Measurements from ENCODE around the gene TRPM2.
"Not testable (repeated sequence)": the region's sequence is repeated elsewhere in the genome, so short reads cannot be mapped to it uniquely, and the experiment has no call there.

TRPM2 gene

GRCh38 chr21:44403106-44404020, 49.9 kb downstream of the TRPM2 start:
- Histone ChIP-seq H3K27me3 (ENCODE audit: control insufficient read depth in 2 of 2, insufficient read depth in 2 of 2, low read length in 2 of 2) (no peaks in the 10 kb centered on the region), H3K4me3 (ENCODE audit: low read length in 2 of 2) (no peak overlapping the region)

GRCh38 chr21:44404482-44404881, 51.1 kb downstream of the TRPM2 start:
- H3K4me3 ChIP-seq (ENCODE audit: low read length in 2 of 2); H3K36me3 ChIP-seq (ENCODE audit: control insufficient read depth in 2 of 2, insufficient read depth in 2 of 2, low read length in 2 of 2); H3K27me3 ChIP-seq (ENCODE audit: control insufficient read depth in 2 of 2, insufficient read depth in 2 of 2, low read length in 2 of 2): not testable (repeated sequence)

More at GRCh38 chr21:44403106-44404020, 49.9 kb downstream of the TRPM2 start:
- Histone ChIP-seq H3K9me3 (ENCODE audit: control insufficient read depth in 2 of 2, low read length in 2 of 2) (no peaks in the 10 kb centered on the region), H3K9ac (ENCODE audit: low read depth in 1 of 2, low read length in 2 of 2) (no peak overlapping the region), H3K27ac (ENCODE audit: low read depth in 2 of 2, low read length in 2 of 2) (no peak overlapping the region), H3K36me3 (ENCODE audit: control insufficient read depth in 2 of 2, insufficient read depth in 2 of 2, low read length in 2 of 2) (no peaks in the 10 kb centered on the region), H3K4me1 (ENCODE audit: control insufficient read depth in 2 of 2, insufficient read depth in 2 of 2, low read length in 2 of 2) (no peaks in the 10 kb centered on the region)

GRCh38 chr21:44405091-44405947, 51.9 kb downstream of the TRPM2 start:
- Histone ChIP-seq H3K27me3 (ENCODE audit: control insufficient read depth in 2 of 2, insufficient read depth in 2 of 2, low read length in 2 of 2) (no peaks in the 10 kb centered on the region), H3K36me3 (ENCODE audit: control insufficient read depth in 2 of 2, insufficient read depth in 2 of 2, low read length in 2 of 2) (no peaks in the 10 kb centered on the region), H3K9me3 (ENCODE audit: control insufficient read depth in 2 of 2, low read length in 2 of 2) (no peaks in the 10 kb centered on the region), H3K27ac (ENCODE audit: low read depth in 2 of 2, low read length in 2 of 2) (no peak overlapping the region), H3K4me3 (ENCODE audit: low read length in 2 of 2) (no peak overlapping the region), H3K9ac (ENCODE audit: low read depth in 1 of 2, low read length in 2 of 2) (no peak overlapping the region), H3K4me1 (ENCODE audit: control insufficient read depth in 2 of 2, insufficient read depth in 2 of 2, low read length in 2 of 2) (no peaks in the 10 kb centered on the region)

More at GRCh38 chr21:44404482-44404881, 51.1 kb downstream of the TRPM2 start:
- H3K27ac ChIP-seq (ENCODE audit: low read depth in 2 of 2, low read length in 2 of 2); H3K9ac ChIP-seq (ENCODE audit: low read depth in 1 of 2, low read length in 2 of 2); H3K4me1 ChIP-seq (ENCODE audit: control insufficient read depth in 2 of 2, insufficient read depth in 2 of 2, low read length in 2 of 2); H3K9me3 ChIP-seq (ENCODE audit: control insufficient read depth in 2 of 2, low read length in 2 of 2): not testable (repeated sequence)

- no peaks in the 10 kb centered on the region for H3K9me3 ChIP-seq (ENCODE audit: control insufficient read depth in 2 of 2, low read length in 2 of 2)
- no peak overlapping the region for H3K9ac ChIP-seq (ENCODE audit: low read depth in 1 of 2, low read length in 2 of 2)
- no peak overlapping the region for H3K27ac ChIP-seq (ENCODE audit: low read depth in 2 of 2, low read length in 2 of 2)
- no peak overlapping the region for H3K4me3 ChIP-seq (ENCODE audit: low read length in 2 of 2)
- no peaks in the 10 kb centered on the region for H3K4me1 ChIP-seq (ENCODE audit: control insufficient read depth in 2 of 2, insufficient read depth in 2 of 2, low read length in 2 of 2)
- no peaks in the 10 kb centered on the region for H3K27me3 ChIP-seq (ENCODE audit: control insufficient read depth in 2 of 2, insufficient read depth in 2 of 2, low read length in 2 of 2)
- H3K36me3 ChIP-seq (ENCODE audit: control insufficient read depth in 2 of 2, insufficient read depth in 2 of 2, low read length in 2 of 2) = no peaks in the 10 kb centered on the region
Measured at GRCh38 chr21:44405948-44406872, 52.8 kb downstream of the TRPM2 start.

- no peaks in the 10 kb centered on the region for H3K27me3 ChIP-seq (ENCODE audit: control insufficient read depth in 2 of 2, insufficient read depth in 2 of 2, low read length in 2 of 2)
- no peaks in the 10 kb centered on the region for H3K36me3 ChIP-seq (ENCODE audit: control insufficient read depth in 2 of 2, insufficient read depth in 2 of 2, low read length in 2 of 2)
- no peaks in the 10 kb centered on the region for H3K9me3 ChIP-seq (ENCODE audit: control insufficient read depth in 2 of 2, low read length in 2 of 2)
- H3K4me1 ChIP-seq (ENCODE audit: control insufficient read depth in 2 of 2, insufficient read depth in 2 of 2, low read length in 2 of 2) = no peaks in the 10 kb centered on the region
- H3K9ac ChIP-seq (ENCODE audit: low read depth in 1 of 2, low read length in 2 of 2) = no peak overlapping the region
- H3K4me3 ChIP-seq (ENCODE audit: low read length in 2 of 2) = no peak overlapping the region
- no peak overlapping the region for H3K27ac ChIP-seq (ENCODE audit: low read depth in 2 of 2, low read length in 2 of 2)
Measured at GRCh38 chr21:44406953-44407352, 53.5 kb downstream of the TRPM2 start.

GRCh38 chr21:44407493-44407892, 54.1 kb downstream of the TRPM2 start:
- H3K27ac ChIP-seq (ENCODE audit: low read depth in 2 of 2, low read length in 2 of 2) = no peak overlapping the region
- no peaks in the 10 kb centered on the region for H3K9me3 ChIP-seq (ENCODE audit: control insufficient read depth in 2 of 2, low read length in 2 of 2)
- H3K4me3 ChIP-seq (ENCODE audit: low read length in 2 of 2) = no peak overlapping the region
- H3K36me3 ChIP-seq (ENCODE audit: control insufficient read depth in 2 of 2, insufficient read depth in 2 of 2, low read length in 2 of 2) = no peaks in the 10 kb centered on the region
- no peaks in the 10 kb centered on the region for H3K4me1 ChIP-seq (ENCODE audit: control insufficient read depth in 2 of 2, insufficient read depth in 2 of 2, low read length in 2 of 2)
- H3K9ac ChIP-seq (ENCODE audit: low read depth in 1 of 2, low read length in 2 of 2) = no peak overlapping the region
- H3K27me3 ChIP-seq (ENCODE audit: control insufficient read depth in 2 of 2, insufficient read depth in 2 of 2, low read length in 2 of 2) = no peaks in the 10 kb centered on the region

- no peak overlapping the region for H3K27ac ChIP-seq (ENCODE audit: low read depth in 2 of 2, low read length in 2 of 2)
- no peaks in the 10 kb centered on the region for H3K27me3 ChIP-seq (ENCODE audit: control insufficient read depth in 2 of 2, insufficient read depth in 2 of 2, low read length in 2 of 2)
- H3K4me1 ChIP-seq (ENCODE audit: control insufficient read depth in 2 of 2, insufficient read depth in 2 of 2, low read length in 2 of 2) = no peaks in the 10 kb centered on the region
- no peaks in the 10 kb centered on the region for H3K36me3 ChIP-seq (ENCODE audit: control insufficient read depth in 2 of 2, insufficient read depth in 2 of 2, low read length in 2 of 2)
- no peaks in the 10 kb centered on the region for H3K9me3 ChIP-seq (ENCODE audit: control insufficient read depth in 2 of 2, low read length in 2 of 2)
- no peak overlapping the region for H3K4me3 ChIP-seq (ENCODE audit: low read length in 2 of 2)
- H3K9ac ChIP-seq (ENCODE audit: low read depth in 1 of 2, low read length in 2 of 2) = no peak overlapping the region
Measured at GRCh38 chr21:44408226-44408625, 54.8 kb downstream of the TRPM2 start.

GRCh38 chr21:44413566-44414290, 60.3 kb downstream of the TRPM2 start:
- H3K4me3 ChIP-seq (ENCODE audit: low read length in 2 of 2) = no peak overlapping the region
- H3K27me3 ChIP-seq (ENCODE audit: control insufficient read depth in 2 of 2, insufficient read depth in 2 of 2, low read length in 2 of 2) = no peaks in the 10 kb centered on the region
- H3K9me3 ChIP-seq (ENCODE audit: control insufficient read depth in 2 of 2, low read length in 2 of 2) = no peaks in the 10 kb centered on the region
- no peaks in the 10 kb centered on the region for H3K36me3 ChIP-seq (ENCODE audit: control insufficient read depth in 2 of 2, insufficient read depth in 2 of 2, low read length in 2 of 2)
- no peaks in the 10 kb centered on the region for H3K4me1 ChIP-seq (ENCODE audit: control insufficient read depth in 2 of 2, insufficient read depth in 2 of 2, low read length in 2 of 2)
- H3K27ac ChIP-seq (ENCODE audit: low read depth in 2 of 2, low read length in 2 of 2) = no peak overlapping the region
- H3K9ac ChIP-seq (ENCODE audit: low read depth in 1 of 2, low read length in 2 of 2) = no peak overlapping the region

DNA sequence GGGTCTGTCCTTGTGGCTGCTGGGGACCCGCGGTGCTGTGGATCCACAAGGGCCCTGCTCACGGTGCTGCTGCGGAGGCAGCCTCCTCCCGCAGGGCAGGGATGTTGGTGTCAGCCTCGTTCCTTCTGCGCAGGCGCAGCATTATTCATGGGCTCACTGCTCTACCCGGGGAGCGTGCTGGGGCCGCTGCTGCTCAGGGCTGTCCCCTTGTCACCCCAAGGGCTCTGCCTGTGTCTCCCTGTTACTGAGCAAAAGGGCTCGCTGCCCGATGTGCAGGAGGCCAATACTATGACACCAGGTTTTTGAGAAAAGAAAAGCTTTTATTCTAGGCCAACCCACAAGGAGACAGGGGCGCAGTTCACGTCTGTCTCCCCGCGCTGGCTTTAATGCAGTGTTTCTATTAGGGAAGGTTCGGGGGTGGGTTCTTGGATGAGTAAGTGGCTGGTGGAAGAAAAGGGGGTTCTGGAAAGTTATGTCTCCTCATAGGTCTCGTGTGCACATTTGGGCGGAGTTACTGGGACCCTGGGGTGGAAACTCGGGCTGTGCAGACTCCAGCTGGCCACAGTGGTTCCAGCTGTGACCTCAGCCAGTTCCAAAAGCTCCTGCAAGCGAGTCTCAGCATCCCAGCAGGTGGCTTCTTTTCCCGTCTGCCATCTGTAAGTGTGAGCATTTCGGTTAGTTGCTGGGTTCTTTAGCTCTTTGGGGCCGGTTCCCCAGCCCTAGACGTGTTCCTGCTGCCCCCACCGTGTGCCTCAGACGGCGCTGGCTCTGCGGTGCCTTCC, 61.1 kb downstream of the TRPM2 start:
- Histone ChIP-seq H3K4me1 (ENCODE audit: control insufficient read depth in 2 of 2, insufficient read depth in 2 of 2, low read length in 2 of 2) (no peaks in the 10 kb centered on the region), H3K27ac (ENCODE audit: low read depth in 2 of 2, low read length in 2 of 2) (no peak overlapping the region), H3K36me3 (ENCODE audit: control insufficient read depth in 2 of 2, insufficient read depth in 2 of 2, low read length in 2 of 2) (no peaks in the 10 kb centered on the region), H3K9me3 (ENCODE audit: control insufficient read depth in 2 of 2, low read length in 2 of 2) (no peaks in the 10 kb centered on the region), H3K4me3 (ENCODE audit: low read length in 2 of 2) (no peak overlapping the region), H3K9ac (ENCODE audit: low read depth in 1 of 2, low read length in 2 of 2) (no peak overlapping the region), H3K27me3 (ENCODE audit: control insufficient read depth in 2 of 2, insufficient read depth in 2 of 2, low read length in 2 of 2) (no peaks in the 10 kb centered on the region)

All from mucosa of rectum (tissue), 2 donors.